HG03565 (cell line): ENCODE measurements around the gene NFATC4.
"Not testable (repeated sequence)": the region's sequence is repeated elsewhere in the genome, so short reads cannot be mapped to it uniquely, and the experiment has no call there.

Source experiments
- ATAC-seq: cut with Tn5 transposase; IDR thresholded peaks from one replicate; pipeline ENCODE4 v1.9.1; 2021; ENCODE audit warnings: mild to moderate bottlenecking, moderate library complexity; ENCODE audit not compliant: unreplicated experiment

The NFATC4 gene

GRCh38 chr14:24367514-24368211, at the start of gene NFATC4:
Gene NFATC4 (plus strand): TSS chr14:24368184. CDS start chr14:24368341, 157 bp downstream.
- ATAC-seq = no peak

- no peak for ATAC-seq
Measured at GRCh38 chr14:24321212-24321975, 46.6 kb upstream of the NFATC4 start.

- no peak for ATAC-seq
Measured at GRCh38 chr14:24322672-24323071, 45.3 kb upstream of the NFATC4 start.

- no peak for ATAC-seq
Measured at GRCh38 chr14:24323341-24323740, 44.6 kb upstream of the NFATC4 start.

DNA sequence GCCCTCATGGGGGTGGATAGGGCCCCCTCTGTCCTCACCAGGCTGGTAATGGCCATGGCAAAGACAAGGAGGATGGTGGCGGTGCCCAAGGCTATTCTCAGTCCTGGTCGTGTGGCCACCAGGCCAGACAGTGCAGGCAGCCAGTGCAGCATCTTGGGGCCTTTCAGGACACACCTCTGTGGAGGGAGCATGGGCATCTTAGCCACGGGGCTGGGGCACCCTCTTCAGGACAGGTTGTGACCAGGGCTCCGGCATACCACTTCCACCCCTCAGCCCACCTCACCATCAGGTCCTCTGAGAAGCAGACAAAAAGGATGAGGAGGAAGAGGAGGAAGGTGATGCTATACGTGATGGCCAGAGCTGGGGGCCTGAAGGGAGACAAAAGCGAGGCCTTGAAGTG, 44.0 kb upstream of the NFATC4 start:
- no peak for ATAC-seq

- ATAC-seq = no peak
Measured at GRCh38 chr14:24325041-24325530, 42.9 kb upstream of the NFATC4 start.

GRCh38 chr14:24325963-24326362, 42.0 kb upstream of the NFATC4 start:
- no peak for ATAC-seq

GRCh38 chr14:24327303-24327702, 40.7 kb upstream of the NFATC4 start:
- ATAC-seq = no peak

DNA sequence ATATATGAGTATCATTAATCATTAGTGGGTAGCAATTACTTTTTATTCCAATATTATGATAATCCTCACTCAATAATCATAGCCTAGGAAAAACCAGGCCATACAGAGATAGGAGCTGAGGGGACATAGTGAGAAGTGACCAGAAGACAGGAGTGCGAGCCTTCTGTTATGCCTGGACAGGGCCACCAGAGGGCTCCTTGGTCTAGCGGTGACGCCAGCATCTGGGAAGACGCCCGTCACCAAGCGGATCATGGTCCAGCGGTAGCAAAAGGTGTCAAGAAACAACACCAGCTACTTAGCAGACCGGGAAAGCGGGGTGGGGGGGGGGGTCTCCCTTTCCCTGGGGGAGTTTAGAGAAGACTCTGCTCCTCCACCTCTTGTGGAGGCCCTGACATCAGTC, 40.1 kb upstream of the NFATC4 start:
- ATAC-seq = not testable (repeated sequence)

- no peak for ATAC-seq
Measured at GRCh38 chr14:24329073-24329663, 38.8 kb upstream of the NFATC4 start.

GRCh38 chr14:24329736-24330135, 38.2 kb upstream of the NFATC4 start:
- ATAC-seq = no peak

- ATAC-seq = no peak
Measured at GRCh38 chr14:24330973-24331674, 36.9 kb upstream of the NFATC4 start.

- no peak for ATAC-seq
Measured at GRCh38 chr14:24331731-24332267, 36.2 kb upstream of the NFATC4 start.

GRCh38 chr14:24332268-24332993, 35.6 kb upstream of the NFATC4 start:
- ATAC-seq = peak; percentile 70

- ATAC-seq = no peak
Measured at GRCh38 chr14:24334431-24335291, 33.3 kb upstream of the NFATC4 start, which contains the start of gene ADCY4. Gene ADCY4 (minus strand): TSS chr14:24335071. CDS start chr14:24334652, 419 bp downstream.

DNA sequence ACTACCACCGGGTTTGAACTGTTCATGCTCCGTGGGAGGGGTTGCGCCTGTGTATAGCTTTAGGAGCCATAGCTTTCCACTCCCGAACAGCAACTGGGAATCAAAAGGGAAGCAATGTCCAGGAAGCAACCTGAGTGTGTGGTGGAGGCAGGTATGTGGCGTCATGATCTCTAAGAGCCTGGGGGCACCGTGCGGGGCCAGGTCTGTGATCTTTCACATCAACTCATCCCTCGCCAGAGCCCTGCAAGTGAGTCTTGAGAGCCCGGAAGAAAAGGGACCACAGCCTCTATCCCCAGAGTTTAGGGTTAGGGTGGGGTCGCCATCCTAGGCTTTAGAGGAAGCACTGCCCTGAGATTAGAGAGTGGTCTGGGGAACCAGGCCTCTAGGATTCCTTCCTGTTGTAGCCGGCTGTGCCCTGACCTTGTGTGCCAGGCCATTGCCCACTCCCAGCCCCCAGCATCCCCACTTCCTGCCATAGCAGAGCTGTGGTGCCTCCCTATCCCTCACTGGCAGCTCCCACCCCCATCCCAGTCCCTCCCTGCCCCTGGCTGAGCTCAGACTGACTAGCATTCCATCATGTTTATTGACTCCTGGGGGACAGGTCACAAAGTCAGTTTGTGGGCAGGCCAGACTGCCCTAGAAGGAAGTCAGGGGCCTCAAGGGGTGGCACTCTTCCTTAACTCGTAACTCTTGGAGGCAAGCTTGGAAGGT, 32.4 kb upstream of the NFATC4 start:
- no peak for ATAC-seq

DNA sequence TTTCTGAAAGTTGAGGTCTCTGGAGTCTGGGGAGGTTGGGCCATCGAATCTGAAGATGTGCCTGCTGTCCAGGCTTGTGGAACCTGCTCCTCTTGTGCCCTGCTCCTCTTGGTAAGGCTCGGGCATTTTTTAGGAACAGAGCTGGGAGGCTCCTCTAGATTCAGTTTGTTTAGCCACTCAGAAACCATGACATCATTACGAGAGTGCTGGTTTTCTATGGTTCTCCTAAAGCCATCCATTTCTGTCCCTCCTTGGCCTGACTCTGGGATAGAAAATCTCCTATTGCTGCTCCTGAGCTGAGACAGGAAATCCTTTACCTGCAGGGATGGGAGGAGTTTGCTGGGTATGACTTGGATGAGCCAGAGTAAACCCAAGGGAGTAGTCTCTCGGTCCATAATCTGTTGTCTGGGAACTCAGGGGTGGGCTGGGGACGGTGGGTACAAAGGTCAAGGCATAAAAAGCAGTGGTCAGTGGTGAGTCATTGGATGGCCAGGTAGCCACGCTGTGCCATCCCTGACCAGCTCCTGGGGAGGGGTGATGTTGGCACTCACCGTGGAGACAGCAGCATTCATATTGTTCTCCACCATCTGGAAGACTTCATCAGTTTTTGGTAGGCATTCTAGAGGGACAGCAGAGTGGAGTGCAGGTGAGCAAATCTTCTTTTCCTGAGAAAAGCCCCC, 30.7 kb upstream of the NFATC4 start:
- no peak for ATAC-seq

- ATAC-seq = no peak
Measured at GRCh38 chr14:24337824-24338175, 30.2 kb upstream of the NFATC4 start.
